Activated CD4-positive, alpha-beta T cell treated with anti-CD3 and anti-CD28 coated beads, Interleukin-2, amount 50 U/mL, for 1 hour (primary cell): ENCODE measurements around the gene DMRTB1.

Source experiments
- DNase-seq: peaks from one replicate; pipeline ENCODE4 v3.0.0-alpha.2; 2020

The DMRTB1 gene

GRCh38 chr1:53438427-53439336 is 20.5 kb upstream of the DMRTB1 start:
- no peak for DNase-seq

GRCh38 chr1:53439337-53440207 is 19.6 kb upstream of the DMRTB1 start:
- no peak for DNase-seq

- DNase-seq: no peak
Measured at GRCh38 chr1:53440633-53441032, 18.6 kb upstream of the DMRTB1 start.

- DNase-seq: no peak
Measured at GRCh38 chr1:53442299-53442698, 16.9 kb upstream of the DMRTB1 start.

- no peak for DNase-seq
Measured at GRCh38 chr1:53446051-53446450, 13.1 kb upstream of the DMRTB1 start.

GRCh38 chr1:53447413-53447812 is 11.8 kb upstream of the DMRTB1 start:
- no peak for DNase-seq

- no peak for DNase-seq
Measured at GRCh38 chr1:53448241-53448841, 10.9 kb upstream of the DMRTB1 start.

- DNase-seq: no peak
Measured at GRCh38 chr1:53449021-53449420, 10.2 kb upstream of the DMRTB1 start.

GRCh38 chr1:53449693-53450092 is 9.5 kb upstream of the DMRTB1 start:
- DNase-seq: no peak

GRCh38 chr1:53450225-53450624 is 9.0 kb upstream of the DMRTB1 start:
- no peak for DNase-seq

- no peak for DNase-seq
Measured at GRCh38 chr1:53454019-53454418, 5.2 kb upstream of the DMRTB1 start.

- DNase-seq: no peak
Measured at GRCh38 chr1:53455364-53455991, 3.7 kb upstream of the DMRTB1 start.

GRCh38 chr1:53458634-53459033 is 565 bp upstream of the DMRTB1 start:
- no peak for DNase-seq

- DNase-seq: no peak
Measured at GRCh38 chr1:53460211-53460634, 1.0 kb downstream of the DMRTB1 start.

- DNase-seq: no peak
Measured at GRCh38 chr1:53460666-53461322, 1.6 kb downstream of the DMRTB1 start.

- no peak for DNase-seq
Measured at GRCh38 chr1:53461323-53462044, 2.3 kb downstream of the DMRTB1 start.

GRCh38 chr1:53462193-53462592 is 3.0 kb downstream of the DMRTB1 start:
- no peak for DNase-seq

GRCh38 chr1:53462769-53463501 is 3.7 kb downstream of the DMRTB1 start:
- DNase-seq: no peak

GRCh38 chr1:53463961-53464899 is 5.0 kb downstream of the DMRTB1 start:
- DNase-seq: no peak
